CD4-positive, CD25-positive, alpha-beta regulatory T cell (primary cell): ENCODE results near the gene GULP1. TPM values are rescaled to one million over a fixed set of nuclear protein-coding genes. Genes with fewer than 3 reads are reported as not detected.
"Not testable (repeated sequence)": the region's sequence is repeated elsewhere in the genome, so short reads cannot be mapped to it uniquely, and the experiment has no call there.

Experiments
- ATAC-seq, 2 donors: fragments of 150-1000 bp; cut with Tn5 transposase; one replicate each; pipeline ENCODE4 v1.10.0; 2021; ENCODE audit warnings: low read depth in 2 of 2, moderate number of reproducible peaks in 2 of 2, moderate library complexity in 1 of 2
- DNase-seq, 3 donors: peaks; one replicate each; pipeline versions ENCODE4 v3.0.0 to v3.0.0-alpha.2; 2012 to 2022; ENCODE audit warnings: mixed read lengths in 1 of 3
- H3K27ac ChIP-seq: one replicate; pipeline ENCODE4 v1.7.0; 2013; ENCODE audit warnings: mild to moderate bottlenecking, low read length; ENCODE audit not compliant: insufficient read depth, poor library complexity, severe bottlenecking
- H3K27me3 ChIP-seq: one replicate; pipeline ENCODE4 v1.7.0; 2013; ENCODE audit warnings: low read length; ENCODE audit not compliant: control insufficient read depth, insufficient read depth
- H3K36me3 ChIP-seq: one replicate; pipeline ENCODE4 v1.7.0; 2013; ENCODE audit warnings: mild to moderate bottlenecking, low read length, moderate library complexity; ENCODE audit not compliant: control insufficient read depth, insufficient read depth
- H3K4me1 ChIP-seq: 2 replicates; pipeline ENCODE4 v1.7.0; 2013; ENCODE audit warnings: mild to moderate bottlenecking, low read length; ENCODE audit not compliant: insufficient read depth, control insufficient read depth, poor library complexity, severe bottlenecking
- H3K4me3 ChIP-seq: one replicate; pipeline ENCODE4 v1.7.0; 2013; ENCODE audit warnings: low read depth, mild to moderate bottlenecking, low read length, moderate library complexity
- H3K9me3 ChIP-seq, 2 experiments: 1 replicate in 1 of 2; 2 replicates in 1 of 2; pipeline ENCODE4 v1.7.0; 2013; ENCODE audit warnings: low read length in 2 of 2, mild to moderate bottlenecking in 1 of 2, moderate library complexity in 1 of 2; ENCODE audit not compliant: control insufficient read depth in 2 of 2
- H3K27ac Mint-ChIP-seq, 3 donors: one replicate each; pipeline ENCODE4 v1.8.0; 2020 to 2022; ENCODE audit warnings: mild to moderate bottlenecking in 3 of 3, mixed read lengths in 3 of 3, moderate library complexity in 2 of 3
- H3K27me3 Mint-ChIP-seq: one replicate; pipeline ENCODE4 v1.8.0; 2022; ENCODE audit warnings: mild to moderate bottlenecking, mixed read lengths
- H3K36me3 Mint-ChIP-seq: one replicate; pipeline ENCODE4 v1.8.0; 2020; ENCODE audit warnings: mixed read lengths
- H3K4me1 Mint-ChIP-seq, 4 donors: one replicate each; pipeline ENCODE4 v1.8.0; 2020 to 2022; ENCODE audit warnings: mixed read lengths in 4 of 4, mild to moderate bottlenecking in 1 of 4
- H3K4me3 Mint-ChIP-seq, 4 donors: one replicate each; pipeline ENCODE4 v1.8.0; 2020 to 2022; ENCODE audit warnings: mild to moderate bottlenecking in 4 of 4, mixed read lengths in 4 of 4, moderate library complexity in 3 of 4
- H3K9me3 Mint-ChIP-seq, 7 donors: one replicate each; pipeline ENCODE4 v1.8.0; 2020 to 2022; ENCODE audit warnings: mixed read lengths in 7 of 7, mild to moderate bottlenecking in 3 of 7, moderate library complexity in 2 of 7
- polyA plus RNA-seq, 4 donors: library from polyadenylated mRNA; unstranded; fragments of 300-500 nt; fragmentation: Illumina TruSeq; gene quantifications; one replicate each; pipeline ENCODE4 v1.2.3, GENCODE V29; 2021
- total RNA-seq: library from RNA; stranded (reverse); gene quantifications from one replicate; pipeline ENCODE4 v1.2.3, GENCODE V29; 2022

GULP1 gene
- total and polyA plus RNA-seq, 5 donors from 2014 or later, result not detected

DNA sequence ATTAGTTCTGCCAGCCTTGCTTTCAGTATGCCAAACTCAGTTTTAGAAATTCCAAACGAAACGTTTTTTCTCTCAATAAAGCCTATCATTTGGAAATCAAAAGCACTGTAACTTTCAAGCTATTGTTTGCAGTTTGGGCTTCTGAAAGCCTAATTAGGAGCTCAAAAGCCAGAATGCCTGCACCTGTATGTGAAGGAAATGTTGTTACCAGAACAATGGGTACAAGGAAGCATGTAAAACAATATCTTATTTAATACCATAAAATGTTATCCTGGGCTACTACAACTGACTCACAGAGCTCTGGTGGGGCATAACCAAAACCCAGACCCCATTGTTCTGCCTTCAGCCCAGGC lies 12.6 kb upstream of the GULP1 start:
- no peaks in the 10 kb centered on the region for H3K27me3 Mint-ChIP-seq
- Histone ChIP-seq H3K27me3 (no peaks in the 10 kb centered on the region), H3K9me3 (no peaks in the 10 kb centered on the region), H3K27ac (no peak overlapping the region), H3K36me3 (no peaks in the 10 kb centered on the region), H3K4me3 (no peak overlapping the region), H3K4me1 (no peaks in the 10 kb centered on the region)
- no peaks in the 10 kb centered on the region for H3K36me3 Mint-ChIP-seq
- ATAC-seq (no peak), DNase-seq (no peak)
- no peak overlapping the region for H3K4me3 Mint-ChIP-seq
- no peaks in the 10 kb centered on the region for H3K4me1 Mint-ChIP-seq
- no peak overlapping the region for H3K27ac Mint-ChIP-seq
- H3K9me3 Mint-ChIP-seq, result peaks cover 0 to 9% (median 4%) of the 10 kb centered on the region in 7 donors

DNA sequence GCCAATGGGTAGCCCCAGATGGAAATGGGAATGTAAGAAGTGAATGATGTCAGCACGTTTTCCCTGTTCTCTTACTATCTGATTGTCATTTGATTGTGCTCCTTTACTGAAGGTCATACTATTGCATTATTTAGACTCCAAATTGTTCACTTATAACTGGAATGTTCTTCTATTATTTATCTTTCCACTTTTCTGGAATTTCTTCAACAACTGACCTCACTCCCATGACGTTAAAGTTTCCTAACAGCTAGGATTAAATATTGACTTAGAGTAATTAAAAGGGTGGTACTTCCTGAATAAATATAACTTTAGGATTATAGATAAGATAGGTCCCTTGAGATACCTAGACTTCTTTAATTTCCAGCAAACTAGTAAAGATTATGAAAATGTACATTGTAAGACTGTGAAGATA lies 10.9 kb upstream of the GULP1 start:
- no peaks in the 10 kb centered on the region for H3K36me3 Mint-ChIP-seq
- no peak for ATAC-seq
- H3K9me3 Mint-ChIP-seq, result peaks cover 0 to 9% (median 4%) of the 10 kb centered on the region in 7 donors
- no peaks in the 10 kb centered on the region for H3K4me1 Mint-ChIP-seq
- H3K4me3 Mint-ChIP-seq, result no peak overlapping the region
- no peaks in the 10 kb centered on the region for H3K9me3 ChIP-seq
- H3K27ac Mint-ChIP-seq, result no peak overlapping the region
- no peaks in the 10 kb centered on the region for H3K27me3 ChIP-seq
- H3K4me1 ChIP-seq, result no peaks in the 10 kb centered on the region
- no peak overlapping the region for H3K4me3 ChIP-seq
- H3K36me3 ChIP-seq, result no peaks in the 10 kb centered on the region
- H3K27ac ChIP-seq, result no peak overlapping the region
- DNase-seq, result no peak
- H3K27me3 Mint-ChIP-seq, result no peaks in the 10 kb centered on the region

DNA sequence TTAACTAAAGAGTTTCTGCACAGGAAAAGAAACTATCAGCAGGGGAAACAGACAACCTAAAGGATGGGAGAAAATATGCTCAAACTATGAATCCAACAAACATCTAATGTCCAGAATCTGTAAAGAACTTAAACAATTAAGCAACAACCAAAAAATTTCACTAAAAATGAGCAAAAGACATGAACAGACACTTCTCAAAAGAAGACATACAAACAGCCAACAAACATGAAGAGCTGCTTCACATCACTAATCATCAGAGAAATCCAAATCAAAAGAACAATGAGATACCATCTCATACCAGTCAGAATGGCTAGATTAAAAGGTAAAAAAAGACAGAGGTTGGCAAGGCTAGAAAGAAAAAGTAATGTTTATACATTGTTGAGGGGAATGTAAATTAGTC lies 8.8 kb upstream of the GULP1 start:
- Mint-ChIP-seq H3K27ac (no peak overlapping the region), H3K4me1 (no peaks in the 10 kb centered on the region), H3K27me3 (no peaks in the 10 kb centered on the region), H3K9me3 (peaks cover 0 to 9% (median 4%) of the 10 kb centered on the region in 7 donors), H3K4me3 (no peak overlapping the region), H3K36me3 (no peaks in the 10 kb centered on the region)
- Histone ChIP-seq H3K4me1 (no peaks in the 10 kb centered on the region), H3K4me3 (no peak overlapping the region), H3K9me3 (no peaks in the 10 kb centered on the region), H3K36me3 (no peaks in the 10 kb centered on the region), H3K27ac (no peak overlapping the region), H3K27me3 (no peaks in the 10 kb centered on the region)
- ATAC-seq (no peak), DNase-seq (no peak)

DNA sequence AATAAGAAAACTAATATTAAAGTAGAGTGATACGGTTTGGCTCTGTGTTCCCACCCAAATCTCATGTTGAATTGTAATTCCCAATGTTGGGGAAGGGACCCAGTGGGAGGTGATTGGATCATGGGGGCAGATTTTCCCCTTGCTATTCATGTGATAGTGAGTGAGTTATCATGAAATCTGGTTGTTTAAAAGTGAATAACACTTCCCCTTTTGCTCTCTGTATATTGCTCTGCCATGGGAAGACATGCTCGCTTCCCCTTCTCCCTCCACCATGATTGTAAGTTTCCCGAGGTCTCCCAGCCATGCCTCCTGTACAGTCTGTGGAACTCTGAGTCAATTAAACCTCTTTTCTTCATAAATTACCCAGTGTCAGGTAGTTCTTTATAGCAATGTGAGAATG lies 7.4 kb upstream of the GULP1 start:
- not testable (repeated sequence) for H3K27me3 ChIP-seq, H3K27me3 Mint-ChIP-seq, H3K4me1 Mint-ChIP-seq, H3K4me3 ChIP-seq, H3K9me3 Mint-ChIP-seq, H3K27ac Mint-ChIP-seq, H3K27ac ChIP-seq, H3K9me3 ChIP-seq, H3K4me3 Mint-ChIP-seq, DNase-seq, H3K36me3 Mint-ChIP-seq, H3K4me1 ChIP-seq, ATAC-seq, H3K36me3 ChIP-seq

DNA sequence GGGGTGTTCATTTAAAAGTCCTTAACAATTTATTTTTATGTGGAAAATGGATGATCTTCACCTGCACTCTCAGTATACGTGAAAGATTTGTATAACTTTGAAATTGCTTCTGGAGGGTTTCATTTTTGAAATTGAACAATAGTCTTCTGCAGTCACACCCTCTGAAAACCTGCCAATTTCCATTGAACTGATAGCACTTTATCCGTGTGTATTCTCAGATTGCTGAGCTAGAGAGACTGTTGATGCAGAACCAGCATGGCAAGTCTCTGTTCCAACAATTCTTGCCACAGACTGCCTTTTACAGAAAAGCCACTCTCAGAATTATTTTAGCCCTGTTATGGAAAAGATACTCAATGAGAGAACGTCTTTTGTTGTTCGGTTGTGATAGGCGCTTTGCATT lies 6.6 kb upstream of the GULP1 start:
- Histone ChIP-seq H3K4me3 (no peak overlapping the region), H3K9me3 (no peaks in the 10 kb centered on the region), H3K4me1 (no peaks in the 10 kb centered on the region), H3K27ac (no peak overlapping the region), H3K36me3 (no peaks in the 10 kb centered on the region), H3K27me3 (no peaks in the 10 kb centered on the region)
- Mint-ChIP-seq H3K27ac (no peak overlapping the region), H3K4me3 (no peak overlapping the region), H3K27me3 (no peaks in the 10 kb centered on the region), H3K4me1 (no peaks in the 10 kb centered on the region), H3K36me3 (no peaks in the 10 kb centered on the region), H3K9me3 (peaks cover 0 to 9% (median 4%) of the 10 kb centered on the region in 7 donors)
- ATAC-seq (no peak), DNase-seq (no peak)

DNA sequence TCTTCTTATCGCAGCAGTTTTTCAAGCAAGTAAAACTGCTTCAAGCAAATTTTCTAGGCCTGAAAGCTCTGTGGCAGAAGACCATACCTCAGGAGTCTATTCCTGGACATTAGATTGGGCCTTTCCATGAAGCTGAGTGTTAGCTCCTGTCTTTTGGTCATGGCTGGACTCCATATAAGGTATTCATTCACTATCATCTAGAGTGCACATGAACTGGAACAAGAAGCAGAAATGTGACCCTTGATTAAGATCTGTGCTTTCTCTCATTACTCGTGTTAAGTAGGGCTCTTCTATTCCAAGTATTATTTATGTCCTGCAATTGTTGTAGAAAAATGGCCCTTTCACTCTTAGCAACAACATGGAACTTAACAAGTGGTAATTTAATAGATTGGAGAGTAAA lies 5.9 kb upstream of the GULP1 start:
- no peaks in the 10 kb centered on the region for H3K4me1 Mint-ChIP-seq

DNA sequence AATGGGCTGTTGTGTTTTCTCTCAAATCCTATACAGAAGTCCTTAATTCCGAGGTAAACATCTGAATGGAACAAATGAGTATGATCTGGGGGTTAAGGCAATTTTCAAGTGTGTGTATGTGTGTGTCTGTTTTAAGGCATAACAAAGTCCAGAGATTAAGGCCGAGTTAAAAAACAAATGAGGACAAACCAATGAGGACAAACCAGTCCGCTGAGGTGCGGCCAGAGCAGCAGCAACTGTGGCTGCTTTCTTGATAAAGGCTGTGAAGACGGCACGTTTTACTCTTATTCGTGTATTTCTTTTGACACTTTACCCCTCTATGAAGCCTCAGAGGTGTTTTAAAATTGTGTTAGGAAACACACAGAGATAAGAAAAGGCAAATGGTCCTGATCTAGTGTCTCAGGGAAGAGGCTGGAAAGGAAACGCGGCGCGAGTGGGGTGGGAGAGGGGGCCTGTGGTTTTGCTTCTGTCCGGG lies 495 bp upstream of the GULP1 start:
- Mint-ChIP-seq H3K27me3 (peaks cover 33% of the 10 kb centered on the region), H3K4me3 (peak overlapping the region in 1 of 4 donors; percentile 81), H3K36me3 (no peaks in the 10 kb centered on the region), H3K9me3 (peaks cover 0 to 8% (median 0%) of the 10 kb centered on the region in 7 donors), H3K4me1 (peaks cover 0 to 6% (median under 1%) of the 10 kb centered on the region in 4 donors), H3K27ac (no peak overlapping the region)
- Histone ChIP-seq H3K4me3 (no peak overlapping the region), H3K4me1 (no peaks in the 10 kb centered on the region), H3K27me3 (no peaks in the 10 kb centered on the region), H3K9me3 (no peaks in the 10 kb centered on the region), H3K36me3 (no peaks in the 10 kb centered on the region), H3K27ac (no peak overlapping the region)
- no peak for DNase-seq
- no peak for ATAC-seq

More for the DNA sequence above, 5.9 kb upstream of the GULP1 start:
- Histone ChIP-seq H3K36me3 (no peaks in the 10 kb centered on the region), H3K4me1 (no peaks in the 10 kb centered on the region), H3K9me3 (no peaks in the 10 kb centered on the region), H3K27ac (no peak overlapping the region), H3K4me3 (no peak overlapping the region), H3K27me3 (no peaks in the 10 kb centered on the region)
- DNase-seq, result no peak
- H3K4me3 Mint-ChIP-seq, result no peak overlapping the region
- ATAC-seq, result no peak
- H3K27ac Mint-ChIP-seq, result no peak overlapping the region
- no peaks in the 10 kb centered on the region for H3K36me3 Mint-ChIP-seq
- peaks cover 0 to 9% (median 4%) of the 10 kb centered on the region in 7 donors for H3K9me3 Mint-ChIP-seq
- H3K27me3 Mint-ChIP-seq, result peaks cover 5% of the 10 kb centered on the region

DNA sequence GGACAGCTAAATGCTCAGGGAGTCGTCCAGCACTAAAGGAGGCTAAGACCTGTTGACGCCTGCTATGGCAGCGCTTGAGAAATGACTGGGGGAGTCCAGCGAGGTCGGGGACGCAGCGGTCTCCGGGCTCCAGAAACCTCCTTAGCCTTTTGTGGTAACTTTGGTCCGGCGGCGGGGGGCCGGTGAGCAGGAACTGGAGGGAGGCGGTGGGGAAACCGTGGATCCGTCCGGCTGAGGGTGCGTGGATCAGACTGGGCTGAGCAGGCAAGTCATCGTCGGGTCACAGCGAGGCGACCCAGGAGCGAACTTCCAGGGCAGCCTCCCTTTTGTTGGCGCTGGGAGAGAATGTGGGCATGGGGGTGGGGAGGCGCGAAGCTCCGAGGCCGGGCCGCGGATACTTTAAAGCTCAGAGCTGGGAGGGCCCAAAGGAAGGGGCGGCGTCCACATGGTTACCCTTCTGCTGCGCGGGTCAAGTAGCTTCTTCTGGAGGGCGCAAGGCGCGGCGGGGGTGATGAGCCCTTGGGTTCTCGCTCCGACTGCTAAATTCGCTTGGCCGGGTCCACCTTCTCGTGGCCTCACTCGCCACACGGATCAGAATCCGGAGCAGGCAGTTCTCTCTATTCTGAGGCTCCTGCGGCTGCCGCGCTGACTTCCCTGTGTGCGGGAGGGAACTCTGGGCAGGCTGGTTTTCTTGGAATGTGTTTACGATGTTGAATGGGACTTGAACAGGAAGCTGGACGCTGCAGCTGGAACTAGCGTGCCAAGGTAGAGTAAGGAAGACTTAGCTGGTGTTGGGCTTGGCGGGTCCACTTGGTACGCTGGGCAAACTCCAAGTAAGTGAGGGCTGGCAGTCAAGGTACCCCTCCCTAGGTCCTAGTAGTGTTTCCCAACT lies 920 bp downstream of the GULP1 start:
- H3K4me1 ChIP-seq, result no peaks in the 10 kb centered on the region
- no peaks in the 10 kb centered on the region for H3K36me3 ChIP-seq
- Mint-ChIP-seq H3K4me3 (peak overlapping the region in 1 of 4 donors; percentile 56), H3K4me1 (peaks cover 0 to 6% (median under 1%) of the 10 kb centered on the region in 4 donors), H3K27me3 (peaks cover 33% of the 10 kb centered on the region), H3K27ac (no peak overlapping the region), H3K9me3 (peaks cover 0 to 8% (median 0%) of the 10 kb centered on the region in 7 donors), H3K36me3 (no peaks in the 10 kb centered on the region)
- no peaks in the 10 kb centered on the region for H3K27me3 ChIP-seq
- no peak for ATAC-seq
- H3K4me3 ChIP-seq, result no peak overlapping the region
- no peaks in the 10 kb centered on the region for H3K9me3 ChIP-seq
- H3K27ac ChIP-seq, result no peak overlapping the region
- DNase-seq, result no peak
